DMS79 treated with DMSO at 0.1 percent for 48 hours (cell line): ENCODE results near the gene PARP14.
"Not testable (repeated sequence)": the region's sequence is repeated elsewhere in the genome, so short reads cannot be mapped to it uniquely, and the experiment has no call there.

ENCODE experiments used
- DNase-seq: peaks from one replicate; lab custom pipeline; 2025; lab: John Stamatoyannopoulos, UW

PARP14 gene, protein sequence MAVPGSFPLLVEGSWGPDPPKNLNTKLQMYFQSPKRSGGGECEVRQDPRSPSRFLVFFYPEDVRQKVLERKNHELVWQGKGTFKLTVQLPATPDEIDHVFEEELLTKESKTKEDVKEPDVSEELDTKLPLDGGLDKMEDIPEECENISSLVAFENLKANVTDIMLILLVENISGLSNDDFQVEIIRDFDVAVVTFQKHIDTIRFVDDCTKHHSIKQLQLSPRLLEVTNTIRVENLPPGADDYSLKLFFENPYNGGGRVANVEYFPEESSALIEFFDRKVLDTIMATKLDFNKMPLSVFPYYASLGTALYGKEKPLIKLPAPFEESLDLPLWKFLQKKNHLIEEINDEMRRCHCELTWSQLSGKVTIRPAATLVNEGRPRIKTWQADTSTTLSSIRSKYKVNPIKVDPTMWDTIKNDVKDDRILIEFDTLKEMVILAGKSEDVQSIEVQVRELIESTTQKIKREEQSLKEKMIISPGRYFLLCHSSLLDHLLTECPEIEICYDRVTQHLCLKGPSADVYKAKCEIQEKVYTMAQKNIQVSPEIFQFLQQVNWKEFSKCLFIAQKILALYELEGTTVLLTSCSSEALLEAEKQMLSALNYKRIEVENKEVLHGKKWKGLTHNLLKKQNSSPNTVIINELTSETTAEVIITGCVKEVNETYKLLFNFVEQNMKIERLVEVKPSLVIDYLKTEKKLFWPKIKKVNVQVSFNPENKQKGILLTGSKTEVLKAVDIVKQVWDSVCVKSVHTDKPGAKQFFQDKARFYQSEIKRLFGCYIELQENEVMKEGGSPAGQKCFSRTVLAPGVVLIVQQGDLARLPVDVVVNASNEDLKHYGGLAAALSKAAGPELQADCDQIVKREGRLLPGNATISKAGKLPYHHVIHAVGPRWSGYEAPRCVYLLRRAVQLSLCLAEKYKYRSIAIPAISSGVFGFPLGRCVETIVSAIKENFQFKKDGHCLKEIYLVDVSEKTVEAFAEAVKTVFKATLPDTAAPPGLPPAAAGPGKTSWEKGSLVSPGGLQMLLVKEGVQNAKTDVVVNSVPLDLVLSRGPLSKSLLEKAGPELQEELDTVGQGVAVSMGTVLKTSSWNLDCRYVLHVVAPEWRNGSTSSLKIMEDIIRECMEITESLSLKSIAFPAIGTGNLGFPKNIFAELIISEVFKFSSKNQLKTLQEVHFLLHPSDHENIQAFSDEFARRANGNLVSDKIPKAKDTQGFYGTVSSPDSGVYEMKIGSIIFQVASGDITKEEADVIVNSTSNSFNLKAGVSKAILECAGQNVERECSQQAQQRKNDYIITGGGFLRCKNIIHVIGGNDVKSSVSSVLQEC (N-terminal part only)

GRCh38 chr3:122680475-122681283, at the start of gene PARP14:
Gene PARP14, plus strand, starts transcription at chr3:122680839. Its CDS starts 45 bp downstream, at chr3:122680884.
- DNase-seq = peak; percentile 55

DNA sequence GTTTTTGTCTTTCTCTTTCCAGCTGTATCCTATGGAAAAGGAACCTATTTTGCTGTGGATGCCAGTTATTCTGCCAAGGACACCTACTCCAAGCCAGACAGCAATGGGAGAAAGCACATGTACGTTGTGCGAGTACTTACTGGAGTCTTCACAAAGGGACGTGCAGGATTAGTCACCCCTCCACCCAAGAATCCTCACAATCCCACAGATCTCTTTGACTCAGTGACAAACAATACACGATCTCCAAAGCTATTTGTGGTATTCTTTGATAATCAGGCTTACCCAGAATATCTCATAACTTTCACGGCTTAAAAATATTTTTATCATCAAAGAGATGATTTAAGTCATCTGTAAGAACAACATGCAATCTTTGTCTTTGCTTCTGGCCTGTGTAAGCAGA, 44.9 kb upstream of the PARP14 start:
- no peak for DNase-seq

DNA sequence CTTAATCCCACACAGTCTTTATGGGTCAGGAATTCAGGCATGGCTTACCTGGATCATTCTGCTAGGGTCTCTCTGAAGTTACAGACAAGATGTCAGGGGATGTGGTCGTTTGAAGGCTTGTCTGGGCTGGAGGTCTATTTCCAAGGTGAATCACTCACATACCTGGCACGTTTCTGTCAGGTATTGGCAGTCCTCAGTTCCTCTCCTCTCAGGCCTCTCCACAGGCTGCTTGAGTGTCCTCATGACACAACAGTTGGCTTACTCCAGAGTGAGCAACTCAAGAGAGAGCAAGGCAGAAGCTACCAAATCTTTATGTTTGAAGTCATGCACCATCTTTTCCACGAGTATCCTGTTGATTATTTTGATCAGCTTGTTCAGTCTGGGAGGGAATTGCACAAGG, 43.9 kb upstream of the PARP14 start:
- DNase-seq = no peak

- no peak for DNase-seq
Measured at GRCh38 chr3:122640437-122640999, 40.1 kb upstream of the PARP14 start.

DNA sequence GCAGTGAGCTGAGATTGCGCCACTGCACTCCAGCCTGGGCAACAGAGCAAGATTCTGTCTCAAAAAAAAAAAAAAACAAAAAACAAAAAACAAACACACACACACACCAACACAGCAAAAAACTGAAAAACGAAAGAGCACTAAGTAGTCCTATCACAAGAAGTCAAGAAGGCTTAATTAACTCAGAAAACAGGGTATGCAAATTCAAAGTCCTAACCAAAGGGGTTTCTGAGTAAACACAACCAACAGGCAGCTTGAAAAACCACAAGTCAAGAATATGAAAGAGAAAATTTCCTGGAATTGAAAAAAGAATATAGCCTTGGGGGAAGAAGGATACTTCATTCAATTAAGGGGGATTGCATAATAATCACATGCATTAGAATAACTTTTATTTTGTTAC, 37.7 kb upstream of the PARP14 start:
- no peak for DNase-seq

- no peak for DNase-seq
Measured at GRCh38 chr3:122646146-122646988, 34.3 kb upstream of the PARP14 start.

GRCh38 chr3:122651233-122651907, 29.3 kb upstream of the PARP14 start:
- DNase-seq = not testable (repeated sequence)

DNA sequence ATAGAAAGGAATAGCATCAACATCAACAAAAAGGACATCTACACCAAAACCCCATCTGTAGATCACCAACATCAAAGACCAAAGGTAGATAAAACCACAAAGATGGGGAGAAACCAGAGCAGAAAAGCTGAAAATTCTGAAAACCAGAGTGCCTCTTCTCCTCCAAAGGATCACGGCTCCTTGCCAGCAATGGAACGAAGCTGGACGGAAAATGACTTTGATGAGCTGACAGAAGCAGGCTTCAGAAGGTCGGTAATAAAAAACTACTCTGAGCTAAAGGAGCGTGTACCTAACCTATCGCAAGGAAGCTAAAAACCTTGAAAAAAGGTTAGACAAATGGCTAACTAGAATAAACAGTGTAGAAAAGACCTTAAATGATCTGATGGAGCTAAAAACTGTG, 28.7 kb upstream of the PARP14 start:
- DNase-seq = not testable (repeated sequence)

GRCh38 chr3:122658336-122658735, 22.3 kb upstream of the PARP14 start:
- DNase-seq = not testable (repeated sequence)

DNA sequence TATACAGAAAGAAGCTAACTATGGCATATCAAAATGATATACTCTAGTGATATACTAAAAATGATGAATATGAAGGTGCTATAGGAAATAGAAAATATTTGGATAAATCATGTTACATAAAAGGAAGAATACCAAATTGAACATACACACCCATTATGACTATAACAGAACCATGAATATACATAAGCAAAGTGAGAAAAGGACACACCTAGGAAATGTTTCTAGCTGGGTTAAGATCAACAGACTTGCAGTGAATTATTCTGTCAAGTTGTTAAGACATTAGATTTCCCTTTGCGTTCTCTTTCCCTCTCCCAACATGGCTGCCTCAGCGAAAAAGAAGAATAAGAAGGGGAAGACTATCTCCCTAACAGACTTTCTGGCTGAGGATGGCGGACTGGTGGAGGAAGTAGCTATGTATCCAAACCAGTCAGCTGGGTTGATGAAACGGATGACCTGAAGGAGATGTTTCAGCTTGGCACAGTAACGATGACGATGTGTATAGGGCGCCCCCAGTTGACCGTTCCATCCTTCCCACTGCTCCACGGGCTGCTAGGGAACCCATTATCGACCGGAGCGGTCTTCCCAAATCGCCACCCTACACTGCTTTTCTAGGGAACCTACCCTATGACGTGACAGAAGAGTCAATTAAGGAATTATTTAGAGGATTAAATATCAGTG, 20.2 kb upstream of the PARP14 start:
- no peak for DNase-seq

- no peak for DNase-seq
Measured at GRCh38 chr3:122661633-122662032, 19.0 kb upstream of the PARP14 start.

- DNase-seq = no peak
Measured at GRCh38 chr3:122662505-122662904, 18.1 kb upstream of the PARP14 start.

DNA sequence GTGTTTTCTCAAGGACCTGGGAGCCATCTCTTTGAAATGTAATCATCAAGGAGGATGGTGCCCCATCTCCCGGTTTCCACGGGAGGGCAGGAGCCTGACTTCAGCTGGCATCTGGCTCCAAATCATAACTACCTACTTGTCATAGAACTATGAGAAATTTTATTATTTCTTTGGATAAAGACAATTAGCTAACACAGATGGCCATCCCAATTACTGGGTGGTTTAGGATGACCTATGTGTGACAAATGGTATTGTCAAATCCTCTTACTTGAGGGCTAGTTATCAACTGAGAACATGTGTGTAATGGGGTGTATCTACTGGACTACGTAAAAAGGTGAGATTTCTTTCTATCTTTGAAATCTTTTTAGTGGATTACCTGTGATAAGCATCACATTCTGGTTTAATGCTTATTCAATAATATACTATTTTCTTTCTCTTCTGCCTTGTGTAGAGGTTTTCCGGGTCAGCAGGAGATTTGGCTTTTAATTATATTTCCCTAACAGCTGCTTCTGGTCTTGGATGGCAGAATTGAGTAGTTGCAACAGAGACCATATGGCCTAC, 15.3 kb upstream of the PARP14 start:
- DNase-seq = no peak

- DNase-seq = no peak
Measured at GRCh38 chr3:122665881-122666280, 14.8 kb upstream of the PARP14 start.

- DNase-seq = no peak
Measured at GRCh38 chr3:122668930-122669730, 11.5 kb upstream of the PARP14 start.

- no peak for DNase-seq
Measured at GRCh38 chr3:122671553-122671952, 9.1 kb upstream of the PARP14 start.

DNA sequence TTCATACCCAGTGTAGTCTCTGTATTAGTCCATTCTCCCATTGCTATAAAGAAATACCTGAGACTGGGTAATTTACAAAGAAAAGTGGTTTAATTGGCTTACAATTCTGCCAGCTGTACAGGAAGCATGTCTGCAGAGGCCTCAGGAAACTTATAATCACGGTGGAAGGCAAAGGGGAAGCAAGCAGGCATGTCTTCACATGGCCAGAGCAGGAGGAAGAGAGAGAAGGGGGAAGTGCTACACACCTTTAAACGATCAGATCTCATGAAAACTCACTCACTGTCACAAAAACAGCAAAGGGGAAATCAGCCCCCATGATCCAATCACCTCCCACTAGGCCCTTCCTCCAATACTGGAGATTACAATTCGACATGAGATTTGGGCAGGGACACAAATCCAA, 6.3 kb upstream of the PARP14 start:
- DNase-seq = no peak

DNA sequence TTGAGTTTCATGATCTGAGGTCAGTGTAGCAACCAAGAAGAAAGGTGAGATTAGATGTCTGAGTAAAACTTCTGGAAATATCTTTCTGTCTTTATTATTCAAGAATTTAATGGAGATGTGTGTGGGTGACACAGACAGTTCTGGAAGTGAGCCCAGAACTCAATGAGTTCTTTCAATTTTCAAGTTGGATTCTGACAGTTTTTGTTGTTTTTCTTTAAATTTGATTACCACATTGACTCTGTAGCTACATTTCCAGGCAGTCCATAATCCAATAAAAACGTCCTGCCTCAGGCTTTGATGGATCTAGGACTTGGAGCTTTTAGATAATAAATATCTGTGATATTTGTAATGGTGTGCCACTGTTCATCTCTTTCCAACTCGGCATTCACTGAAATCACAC, 3.9 kb upstream of the PARP14 start:
- DNase-seq = no peak
